Endodermal cell (in vitro differentiated cells): ENCODE measurements around the gene SFXN1. TPM values are rescaled to one million over a fixed set of nuclear protein-coding genes. Genes with fewer than 3 reads are reported as not detected.

Experiments
- DNase-seq: peaks from one replicate; pipeline ENCODE4 v3.0.0-alpha.2; 2017
- H3K27ac ChIP-seq: 2 replicates; pipeline ENCODE4 v1.5.1; 2013; ENCODE audit warnings: mild to moderate bottlenecking, low read depth, low read length, moderate library complexity
- H3K27me3 ChIP-seq: 2 replicates; pipeline ENCODE4 v1.6.1; 2013; ENCODE audit warnings: mild to moderate bottlenecking, low read length, moderate library complexity; ENCODE audit not compliant: insufficient read depth, control insufficient read depth, poor library complexity, severe bottlenecking
- H3K36me3 ChIP-seq: 2 replicates; pipeline ENCODE4 v1.7.0; 2013; ENCODE audit warnings: mild to moderate bottlenecking, low read length, moderate library complexity; ENCODE audit not compliant: control insufficient read depth, insufficient read depth
- H3K4me1 ChIP-seq: one replicate; pipeline ENCODE4 v1.7.0; 2013; ENCODE audit warnings: low read length; ENCODE audit not compliant: control insufficient read depth, insufficient read depth
- H3K4me3 ChIP-seq: 2 replicates; pipeline ENCODE4 v1.5.1; 2013; ENCODE audit warnings: mild to moderate bottlenecking, low read length, moderate library complexity
- H3K9ac ChIP-seq: 2 replicates; pipeline ENCODE4 v1.6.1; 2013; ENCODE audit warnings: mild to moderate bottlenecking, low read length, moderate library complexity; ENCODE audit not compliant: poor library complexity, severe bottlenecking; ENCODE audit errors: extremely low read depth
- H3K9me3 ChIP-seq: 2 replicates; pipeline ENCODE4 v1.6.1; 2013; ENCODE audit warnings: mild to moderate bottlenecking, low read length, moderate library complexity; ENCODE audit not compliant: control insufficient read depth
- H3K27ac Mint-ChIP-seq: 2 replicates; pipeline ENCODE4 v1.8.0; 2020; ENCODE audit warnings: mixed read lengths
- H3K27me3 Mint-ChIP-seq: 2 replicates; pipeline ENCODE4 v1.8.0; 2021; ENCODE audit warnings: mild to moderate bottlenecking, mixed read lengths; ENCODE audit not compliant: insufficient read depth
- H3K36me3 Mint-ChIP-seq: 2 replicates; pipeline ENCODE4 v1.8.0; 2020; ENCODE audit warnings: low read depth, mixed read lengths
- H3K4me1 Mint-ChIP-seq: 2 replicates; pipeline ENCODE4 v1.8.0; 2020; ENCODE audit warnings: mixed read lengths
- H3K4me3 Mint-ChIP-seq: 2 replicates; pipeline ENCODE4 v1.8.0; 2020; ENCODE audit warnings: mild to moderate bottlenecking, moderate library complexity, mixed read lengths
- H3K9me3 Mint-ChIP-seq: 2 replicates; pipeline ENCODE4 v1.8.0; 2020; ENCODE audit warnings: mild to moderate bottlenecking, mixed read lengths
- WGBS, 2 experiments: methylation state at CpG; one replicate each; pipeline versions ENCODE4 v1.1.5 to v1.1.7; 2013; ENCODE audit warnings: missing lambda C conversion rate in 2 of 2, mixed read lengths in 1 of 2; ENCODE audit not compliant: insufficient coverage in 1 of 2, insufficient read length in 1 of 2; 5-methylcytosine and 5-hydroxymethylcytosine counted together
- total RNA-seq, 2 donors: library from RNA; stranded (reverse); fragmentation: NEBNext Ultra II Directional in 1 of 2; extraction: Animal tissue kit (Norgen Biotek cat#: 25700) in 1 of 2; gene quantifications; 2 replicates in 1 of 2; 3 replicates in 1 of 2; pipeline ENCODE4 v1.2.1, GENCODE V29; 2021
- TF ChIP-seq, protein P1 (sequence below): fragments of 200-600 bp; sonication (generic); conservative IDR thresholded peaks from 2 replicates; pipeline ENCODE4 v1.5.0; 2021; ENCODE audit warnings: antibody characterized with exemption, mild to moderate bottlenecking

SFXN1 gene
- total RNA-seq, 2 donors from 2014 or later = 122 to 154 TPM

DNA sequence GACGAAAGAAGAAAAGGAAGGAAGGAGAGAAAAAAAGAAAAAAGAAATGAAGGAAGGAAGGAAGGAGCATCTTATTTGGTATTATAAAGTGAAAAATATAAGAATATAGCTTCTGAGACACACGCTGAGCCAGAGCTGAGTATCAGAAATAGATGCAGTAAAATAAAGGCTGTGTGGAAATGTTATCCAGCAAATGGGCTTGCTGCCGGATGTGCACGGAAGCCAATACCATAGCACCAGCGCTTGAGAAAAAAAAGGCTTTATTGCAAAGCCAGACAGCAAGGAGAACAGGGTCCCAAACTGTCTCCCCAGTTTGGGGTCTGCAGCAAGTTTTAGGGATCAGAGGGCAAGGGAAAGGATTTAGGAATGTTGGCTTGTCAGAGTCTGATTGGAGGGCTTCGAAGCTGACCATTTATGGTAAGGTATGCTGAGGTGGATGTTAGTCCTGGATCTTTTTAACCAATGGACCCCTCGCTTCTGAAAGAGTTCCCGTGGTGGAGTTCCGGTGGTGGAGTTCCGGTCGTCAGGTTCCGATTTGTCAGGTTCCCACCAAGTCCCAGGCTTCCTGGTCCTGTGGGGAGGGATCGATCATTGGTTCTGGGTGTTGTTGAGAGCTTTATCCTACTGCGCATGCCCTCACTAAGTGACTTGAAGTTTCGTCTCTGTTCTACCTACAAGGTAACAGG, 70.4 kb downstream of the SFXN1 start:
- DNase-seq = peak; percentile 81
- Mint-ChIP-seq H3K36me3 (no peaks in the 10 kb centered on the region), H3K4me3 (no peak overlapping the region), H3K27me3 (peaks cover 3% of the 10 kb centered on the region), H3K27ac (peak overlapping the region; percentile 89), H3K9me3 (no peaks in the 10 kb centered on the region), H3K4me1 (peaks cover 33% of the 10 kb centered on the region)
- H3K4me3 ChIP-seq = no peak overlapping the region
- H3K4me1 ChIP-seq = peaks cover 10% of the 10 kb centered on the region
- H3K36me3 ChIP-seq = no peaks in the 10 kb centered on the region
- no peaks in the 10 kb centered on the region for H3K9me3 ChIP-seq
- TF ChIP-seq, protein P1, sequence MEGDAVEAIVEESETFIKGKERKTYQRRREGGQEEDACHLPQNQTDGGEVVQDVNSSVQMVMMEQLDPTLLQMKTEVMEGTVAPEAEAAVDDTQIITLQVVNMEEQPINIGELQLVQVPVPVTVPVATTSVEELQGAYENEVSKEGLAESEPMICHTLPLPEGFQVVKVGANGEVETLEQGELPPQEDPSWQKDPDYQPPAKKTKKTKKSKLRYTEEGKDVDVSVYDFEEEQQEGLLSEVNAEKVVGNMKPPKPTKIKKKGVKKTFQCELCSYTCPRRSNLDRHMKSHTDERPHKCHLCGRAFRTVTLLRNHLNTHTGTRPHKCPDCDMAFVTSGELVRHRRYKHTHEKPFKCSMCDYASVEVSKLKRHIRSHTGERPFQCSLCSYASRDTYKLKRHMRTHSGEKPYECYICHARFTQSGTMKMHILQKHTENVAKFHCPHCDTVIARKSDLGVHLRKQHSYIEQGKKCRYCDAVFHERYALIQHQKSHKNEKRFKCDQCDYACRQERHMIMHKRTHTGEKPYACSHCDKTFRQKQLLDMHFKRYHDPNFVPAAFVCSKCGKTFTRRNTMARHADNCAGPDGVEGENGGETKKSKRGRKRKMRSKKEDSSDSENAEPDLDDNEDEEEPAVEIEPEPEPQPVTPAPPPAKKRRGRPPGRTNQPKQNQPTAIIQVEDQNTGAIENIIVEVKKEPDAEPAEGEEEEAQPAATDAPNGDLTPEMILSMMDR = no peak
- no peaks in the 10 kb centered on the region for H3K27me3 ChIP-seq
- WGBS, 2 experiments = 82 to 83% methylated on average over 9 to 15 of the region's 15 CpGs
- H3K9ac ChIP-seq = no peak overlapping the region
- peak overlapping the region; percentile 78 for H3K27ac ChIP-seq

DNA sequence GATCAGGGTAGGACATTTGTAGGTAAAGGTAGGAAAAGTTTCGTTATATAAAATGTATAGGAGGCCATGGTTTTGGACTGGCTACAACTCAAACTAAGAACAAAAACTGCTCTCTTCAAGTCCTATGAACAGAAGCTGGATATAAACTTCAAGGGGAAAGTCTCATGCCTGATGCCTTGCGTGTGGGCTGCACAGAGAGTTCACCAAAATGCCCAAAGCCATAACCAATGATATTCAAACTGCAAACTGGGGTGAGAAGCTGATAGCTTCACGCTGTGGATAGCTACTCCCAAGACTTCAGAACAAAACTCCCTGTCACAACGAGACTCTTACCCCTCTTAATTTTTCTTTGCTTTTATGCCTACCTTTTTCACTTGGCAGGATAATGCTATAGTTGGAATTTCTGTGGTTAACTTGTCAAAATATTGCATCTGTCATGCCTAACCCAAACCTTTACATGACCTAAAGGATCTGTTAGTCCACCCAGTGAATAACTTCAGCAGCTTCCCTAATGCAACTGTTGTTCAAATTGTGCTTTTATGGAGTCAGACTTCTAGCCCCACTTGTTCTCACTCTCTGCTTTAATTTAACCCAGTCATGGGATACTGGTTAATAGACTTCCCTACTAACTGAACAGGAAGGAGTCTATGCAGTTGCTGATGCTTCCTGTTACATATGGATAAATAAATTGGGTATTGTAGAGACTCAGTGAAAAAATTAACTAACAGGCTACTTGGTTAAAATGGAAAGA, 71.9 kb downstream of the SFXN1 start:
- WGBS, 2 experiments = 92 to 95% methylated on average over 2 to 4 of the region's 4 CpGs
- Histone ChIP-seq H3K9me3 (no peaks in the 10 kb centered on the region), H3K9ac (no peak overlapping the region), H3K27ac (no peak overlapping the region), H3K27me3 (no peaks in the 10 kb centered on the region), H3K36me3 (no peaks in the 10 kb centered on the region), H3K4me1 (peaks cover 3% of the 10 kb centered on the region), H3K4me3 (no peak overlapping the region)
- TF ChIP-seq, protein P1 = no peak
- Mint-ChIP-seq H3K4me3 (no peak overlapping the region), H3K9me3 (no peaks in the 10 kb centered on the region), H3K27me3 (peaks cover 3% of the 10 kb centered on the region), H3K27ac (no peak overlapping the region), H3K4me1 (peaks cover 22% of the 10 kb centered on the region), H3K36me3 (no peaks in the 10 kb centered on the region)
- no peak for DNase-seq

DNA sequence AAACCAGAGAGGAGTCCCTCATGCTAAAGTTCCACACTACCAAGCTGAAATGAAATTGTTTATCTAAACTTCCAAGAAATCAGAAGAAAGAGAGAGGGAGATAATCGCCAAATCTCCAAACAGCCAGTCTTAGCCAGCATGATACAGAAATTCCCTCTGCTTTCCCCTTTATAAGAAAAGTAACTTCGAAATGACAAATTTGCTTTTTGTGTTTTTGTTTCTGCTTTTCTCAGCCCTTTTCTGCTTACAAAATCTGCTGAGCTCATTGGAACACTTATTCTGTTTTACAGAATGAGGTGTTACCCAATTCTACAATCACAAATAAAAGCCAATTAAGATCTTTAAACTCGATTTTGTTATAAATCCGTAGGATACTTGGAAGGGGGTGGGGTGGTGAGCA, 72.9 kb downstream of the SFXN1 start:
- Mint-ChIP-seq H3K27ac (no peak overlapping the region), H3K4me3 (no peak overlapping the region), H3K36me3 (no peaks in the 10 kb centered on the region), H3K27me3 (peaks cover 3% of the 10 kb centered on the region), H3K4me1 (peaks cover 19% of the 10 kb centered on the region), H3K9me3 (no peaks in the 10 kb centered on the region)
- Histone ChIP-seq H3K9ac (no peak overlapping the region), H3K9me3 (no peaks in the 10 kb centered on the region), H3K4me1 (peaks cover 3% of the 10 kb centered on the region), H3K36me3 (no peaks in the 10 kb centered on the region), H3K27ac (no peak overlapping the region), H3K27me3 (no peaks in the 10 kb centered on the region), H3K4me3 (no peak overlapping the region)
- WGBS, 2 experiments = 83 to 97% methylated on average over 1 to 4 of the region's 4 CpGs
- no peak for DNase-seq
- TF ChIP-seq, protein P1 = no peak
